PC-9 (cell line): Measurements from ENCODE around the gene PCID2. TPM values are rescaled to one million over a fixed set of nuclear protein-coding genes. Genes with fewer than 3 reads are reported as not detected.
"Not testable (repeated sequence)": the region's sequence is repeated elsewhere in the genome, so short reads cannot be mapped to it uniquely, and the experiment has no call there.

Experiments used
- Bru-seq: library from RNA; stranded (reverse); fragments of 400-500 nt; gene quantifications from one replicate; lab custom pipeline; 2021; lab: Mats Ljungman, UMichigan
- BruChase-seq, 2 experiments: library from RNA; stranded (reverse); fragments of 400-500 nt; gene quantifications; one replicate each; lab custom pipeline; 2021; lab: Mats Ljungman, UMichigan
- BruUV-seq: library from RNA; stranded (reverse); fragments of 400-500 nt; replicated peaks from 2 replicates; lab custom pipeline; 2021; lab: Mats Ljungman, UMichigan
- CTCF ChIA-PET: fragments of 300-600 bp; sonication (Branson Sonifier 250); formaldehyde crosslinking; loops from one replicate; lab custom pipeline; 2022; ENCODE audit warnings: antibody characterized with exemption; lab: Charles Lee
- POLR2A ChIA-PET: fragments of 300-600 bp; sonication (Branson Sonifier 250); formaldehyde crosslinking; loops from one replicate; lab custom pipeline; 2022; ENCODE audit warnings: antibody characterized with exemption; ENCODE audit not compliant: unreplicated experiment; lab: Charles Lee
- DNase-seq, 2 experiments: peaks; one replicate each; pipeline versions ENCODE4 v3.0.0 to v3.0.0-alpha.2; 2015 to 2022; ENCODE audit warnings: mixed read lengths in 1 of 2
- H2AFZ ChIP-seq: fragments of 200-600 bp; sonication (generic); 2 replicates; pipeline ENCODE4 v1.8.1; 2017; ENCODE audit warnings: antibody characterized with exemption
- H3F3A ChIP-seq: fragments of 200-600 bp; sonication (generic); 2 replicates; pipeline ENCODE4 v1.8.1; 2017; ENCODE audit warnings: antibody characterized with exemption, mild to moderate bottlenecking, low read depth; ENCODE audit not compliant: insufficient read depth
- H3K27ac ChIP-seq: fragments of 200-600 bp; sonication (generic); 2 replicates; pipeline ENCODE4 v1.6.1; 2016; ENCODE audit warnings: mixed run types
- H3K27me3 ChIP-seq: fragments of 200-600 bp; sonication (generic); 2 replicates; pipeline ENCODE4 v1.6.1; 2016; ENCODE audit warnings: low read depth, mixed run types; ENCODE audit not compliant: insufficient read depth
- H3K36me3 ChIP-seq: fragments of 200-600 bp; sonication (generic); 2 replicates; pipeline ENCODE4 v1.6.1; 2016; ENCODE audit warnings: low read depth, mixed run types
- H3K4me1 ChIP-seq: fragments of 200-600 bp; sonication (generic); replicated peaks from 2 replicates; pipeline ENCODE4 v1.6.1; 2016; ENCODE audit warnings: mixed run types; ENCODE audit not compliant: insufficient read depth
- H3K4me2 ChIP-seq: fragments of 200-600 bp; sonication (generic); 2 replicates; pipeline ENCODE4 v1.6.1; 2017; ENCODE audit warnings: mixed run types
- H3K4me3 ChIP-seq: fragments of 200-600 bp; sonication (generic); 2 replicates; pipeline ENCODE4 v1.6.1; 2016; ENCODE audit warnings: mixed run types
- H3K79me2 ChIP-seq: fragments of 200-600 bp; sonication (generic); 2 replicates; pipeline ENCODE4 v1.6.1; 2017; ENCODE audit warnings: low read depth, mixed run types
- H3K9me2 ChIP-seq: fragments of 200-600 bp; sonication (generic); 2 replicates; pipeline ENCODE4 v1.8.1; 2017; ENCODE audit warnings: mild to moderate bottlenecking; ENCODE audit not compliant: insufficient read depth
- H3K9me3 ChIP-seq: fragments of 200-600 bp; sonication (generic); 2 replicates; pipeline ENCODE4 v1.8.1; 2016; ENCODE audit warnings: low read depth; ENCODE audit not compliant: insufficient read depth
- H4K20me1 ChIP-seq: fragments of 200-600 bp; sonication (generic); 2 replicates; pipeline ENCODE4 v1.8.1; 2017; ENCODE audit not compliant: insufficient read depth
- EZH2 ChIP-seq: fragments of 200-600 bp; sonication (generic); IDR thresholded peaks from 2 replicates; pipeline ENCODE4 v1.8.0; 2017; ENCODE audit warnings: antibody characterized with exemption, low read depth
- intact Hi-C: fragments of 100-400 bp; cut with micrococcal nuclease; formaldehyde crosslinking; loops from one replicate; pipeline ENCODE4 v1.10.0; 2022; ENCODE audit not compliant: unreplicated experiment
- long read RNA-seq: library from polyadenylated mRNA; stranded (forward); transcript quantifications from one replicate; pipeline ENCODE4 v2.0.0, GENCODE V29; 2022
- total RNA-seq: library from RNA; stranded (reverse); gene quantifications from 2 replicates; pipeline ENCODE4 v1.2.3, GENCODE V29; 2021
- TF ChIP-seq, protein P1 (sequence below): fragments of 200-600 bp; sonication (generic); conservative IDR thresholded peaks from 2 replicates; pipeline ENCODE4 v1.6.1; 2017; ENCODE audit warnings: mixed run types, antibody characterized with exemption, mild to moderate bottlenecking, moderate library complexity

PCID2 gene
- 48.3 and 71.8 TPM in 2 replicates for total RNA-seq
- percentile 91 among the genes with signal in this experiment for Bru-seq, nascent RNA
- percentile 96 among the genes with signal in this experiment for BruChase-seq, experiment 1, labeled RNA remaining after a 2-hour chase
- percentile 93 among the genes with signal in this experiment for BruChase-seq, experiment 2, labeled RNA remaining after a 6-hour chase
- long read RNA-seq, transcript PCID2-205 (15 exons, 1,654 nt): minor isoform, 13 of 126 reads
- long read RNA-seq, transcript PCID2-206 (15 exons, 1,671 nt): minor isoform, 22 of 126 reads
- long read RNA-seq, transcript PCID2-202 (14 exons, 1,898 nt): major isoform, 51 of 126 reads
- long read RNA-seq, transcript PCID2-210 (8 exons, 859 nt): minor isoform, 8 of 126 reads
- long read RNA-seq, partial matches to known transcripts: 10 of 126 reads
- long read RNA-seq, other reads (novel, unspliced or antisense): 18 of 126 reads

DNA sequence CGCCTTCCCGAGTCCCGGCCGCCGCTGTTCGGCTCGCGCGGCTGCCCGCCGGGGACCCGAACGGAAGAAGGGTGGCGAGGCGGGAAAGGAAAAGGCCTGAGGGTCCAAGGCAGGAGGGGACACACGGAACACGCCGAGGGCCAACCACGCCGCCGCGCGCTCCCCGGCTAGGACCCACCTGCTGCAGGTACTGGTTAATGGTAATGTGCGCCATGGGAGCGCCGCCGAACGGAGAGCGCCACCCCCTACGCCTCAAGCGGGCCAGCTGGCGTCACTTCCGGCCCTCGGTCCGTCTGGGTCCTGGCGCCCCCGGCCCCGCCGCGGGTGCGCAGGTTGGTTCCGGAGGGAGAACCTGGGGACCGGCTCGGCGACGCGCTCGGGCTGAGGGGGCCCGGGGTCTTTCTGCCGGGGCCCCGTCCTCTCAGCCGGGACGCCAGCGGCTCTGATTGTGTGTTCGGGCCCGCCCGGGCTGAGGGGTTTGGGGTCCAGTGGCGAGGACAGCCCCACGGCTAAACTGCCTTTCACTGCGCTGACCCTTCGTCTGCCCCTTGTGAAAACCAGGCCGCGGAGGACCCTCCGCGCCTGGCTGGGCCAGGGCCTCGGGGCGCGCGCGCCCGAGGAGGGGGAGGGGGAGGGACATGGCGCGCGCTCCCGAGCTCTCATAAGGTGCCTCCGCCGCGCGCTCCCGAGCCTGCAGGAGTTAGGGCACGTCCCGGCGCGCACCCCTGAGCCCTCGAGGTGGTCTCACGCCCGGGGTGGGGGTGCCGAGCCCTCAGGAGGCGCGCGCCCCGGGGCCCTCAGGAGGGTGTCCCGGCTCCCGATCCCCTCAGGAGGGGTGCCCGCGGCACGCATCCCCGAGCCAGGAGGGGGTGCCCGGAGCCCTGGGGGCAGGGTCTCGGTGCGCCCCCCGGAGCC, at the start of gene PCID2:
Gene PCID2, minus strand, starts transcription at position 249 of the 915 bp plus-strand sequence. Its CDS starts 35 bp downstream, at position 214.
- H2AFZ ChIP-seq: peak within 1 kb of the TSS; percentile 83
- no TSS peak for BruUV-seq
- H3F3A ChIP-seq: peaks cover 20% of the 10 kb centered on the region
- H3K9me2 ChIP-seq: no peaks in the 10 kb centered on the region
- intact Hi-C loops: loop anchor here (1.0 to 5.0 kb wide), 2 partner anchors 241 to 266 kb away; no protein-coding TSS in a partner anchor
- ChIA-PET CTCF (no interaction called here), POLR2A (interaction anchor here (0.5 to 1.3 kb wide), 7 partner anchors 10 to 775 kb away, joined by 3 to 15 read pairs (median 6); partner anchors contain the start of gene MCF2L)
- H3K4me2 ChIP-seq: peak within 1 kb of the TSS; percentile 98
- peak within 1 kb of the TSS; percentile 97 for H3K4me3 ChIP-seq
- peaks cover 86% of the 10 kb centered on the region for H3K79me2 ChIP-seq
- H3K4me1 ChIP-seq: peaks cover 40% of the 10 kb centered on the region
- TF ChIP-seq, protein P1, sequence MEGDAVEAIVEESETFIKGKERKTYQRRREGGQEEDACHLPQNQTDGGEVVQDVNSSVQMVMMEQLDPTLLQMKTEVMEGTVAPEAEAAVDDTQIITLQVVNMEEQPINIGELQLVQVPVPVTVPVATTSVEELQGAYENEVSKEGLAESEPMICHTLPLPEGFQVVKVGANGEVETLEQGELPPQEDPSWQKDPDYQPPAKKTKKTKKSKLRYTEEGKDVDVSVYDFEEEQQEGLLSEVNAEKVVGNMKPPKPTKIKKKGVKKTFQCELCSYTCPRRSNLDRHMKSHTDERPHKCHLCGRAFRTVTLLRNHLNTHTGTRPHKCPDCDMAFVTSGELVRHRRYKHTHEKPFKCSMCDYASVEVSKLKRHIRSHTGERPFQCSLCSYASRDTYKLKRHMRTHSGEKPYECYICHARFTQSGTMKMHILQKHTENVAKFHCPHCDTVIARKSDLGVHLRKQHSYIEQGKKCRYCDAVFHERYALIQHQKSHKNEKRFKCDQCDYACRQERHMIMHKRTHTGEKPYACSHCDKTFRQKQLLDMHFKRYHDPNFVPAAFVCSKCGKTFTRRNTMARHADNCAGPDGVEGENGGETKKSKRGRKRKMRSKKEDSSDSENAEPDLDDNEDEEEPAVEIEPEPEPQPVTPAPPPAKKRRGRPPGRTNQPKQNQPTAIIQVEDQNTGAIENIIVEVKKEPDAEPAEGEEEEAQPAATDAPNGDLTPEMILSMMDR: no peak
- no peak for TF ChIP-seq EZH2
- no peaks in the 10 kb centered on the region for H3K9me3 ChIP-seq
- H3K27me3 ChIP-seq: no peaks in the 10 kb centered on the region
- H4K20me1 ChIP-seq: peaks cover 60% of the 10 kb centered on the region
- peak within 1 kb of the TSS; percentile 90 for H3K27ac ChIP-seq
- DNase-seq: peak; percentile 81 to 88
- H3K36me3 ChIP-seq: peaks cover 46% of the 10 kb centered on the region

DNA sequence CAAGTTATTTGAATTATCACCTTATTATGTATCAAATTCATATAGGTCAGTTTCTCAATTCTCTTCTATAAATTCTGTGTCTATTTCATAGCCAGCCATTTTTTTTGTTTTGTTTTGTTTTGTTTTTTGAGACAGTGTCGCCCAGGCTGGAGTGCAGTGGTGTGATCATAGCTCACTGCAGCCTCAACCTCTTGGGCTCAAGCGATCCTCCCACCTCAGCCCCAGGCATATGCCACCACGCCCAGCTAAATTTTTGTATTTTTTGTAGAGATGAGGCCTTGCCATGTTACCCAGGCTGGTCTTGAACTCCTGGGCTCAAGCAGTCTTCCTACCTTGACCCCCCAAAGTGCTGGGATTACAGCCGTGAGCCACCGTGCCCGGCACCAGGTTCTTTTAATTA, 49.4 kb upstream of the PCID2 start:
- H3K27ac ChIP-seq, H3K79me2 ChIP-seq, H4K20me1 ChIP-seq, intact Hi-C loops, BruUV-seq, H3K27me3 ChIP-seq, CTCF ChIA-PET, H3K4me2 ChIP-seq, POLR2A ChIA-PET, H3K4me3 ChIP-seq, H3K9me3 ChIP-seq, H2AFZ ChIP-seq, H3F3A ChIP-seq, H3K9me2 ChIP-seq, H3K4me1 ChIP-seq, DNase-seq: not testable (repeated sequence)
- H3K36me3 ChIP-seq: peaks cover 32% of the 10 kb centered on the region

DNA sequence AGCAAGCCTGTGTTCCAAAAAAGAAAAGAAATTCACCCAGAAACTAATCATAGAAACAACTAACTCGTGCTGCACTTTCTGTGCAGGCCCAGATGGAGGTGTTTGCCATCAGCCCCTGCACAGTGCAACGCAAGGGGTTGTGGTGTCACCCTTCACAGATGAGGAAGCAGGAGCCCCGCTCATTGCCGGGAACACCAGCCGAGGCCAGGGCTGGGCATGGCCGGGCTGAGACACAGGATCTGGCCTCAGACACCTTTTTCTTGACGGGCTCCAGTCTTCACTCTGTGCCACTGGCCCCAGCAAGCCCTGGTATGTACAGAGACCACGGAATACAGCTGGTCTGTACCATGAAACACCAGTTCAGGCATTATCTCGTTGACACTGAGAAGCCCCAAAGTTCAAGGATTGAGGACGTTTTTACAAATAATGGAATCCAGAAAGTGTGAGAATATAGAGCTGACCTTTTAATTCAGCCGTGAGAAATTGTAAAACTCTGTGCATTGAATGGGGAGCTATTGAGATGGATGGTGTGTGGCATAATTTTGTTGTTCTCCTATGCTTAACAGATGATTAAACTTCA, 44.1 kb upstream of the PCID2 start:
- no peaks in the 10 kb centered on the region for H3K27me3 ChIP-seq
- no peaks in the 10 kb centered on the region; the same call in 1 of the 2 replicates for H4K20me1 ChIP-seq
- peaks cover 7% of the 10 kb centered on the region for H3F3A ChIP-seq
- BruUV-seq: no TSS peak
- H2AFZ ChIP-seq: no peak overlapping the region
- ChIA-PET POLR2A (no interaction called here), CTCF (no interaction called here)
- no peak overlapping the region for H3K27ac ChIP-seq
- intact Hi-C loops: no loop called here
- TF ChIP-seq, protein P1: no peak
- no peak for TF ChIP-seq EZH2
- H3K9me3 ChIP-seq: no peaks in the 10 kb centered on the region
- no peaks in the 10 kb centered on the region for H3K4me1 ChIP-seq
- no peak for DNase-seq
- H3K36me3 ChIP-seq: peaks cover 25% of the 10 kb centered on the region
- H3K4me2 ChIP-seq: no peak overlapping the region
- no peaks in the 10 kb centered on the region for H3K79me2 ChIP-seq
- no peaks in the 10 kb centered on the region for H3K9me2 ChIP-seq
- no peak overlapping the region for H3K4me3 ChIP-seq
